Measurements from ENCODE around the gene S100A16.
"Not testable (repeated sequence)": the region's sequence is repeated elsewhere in the genome, so short reads cannot be mapped to it uniquely, and the experiment has no call there.

The S100A16 gene

GRCh38 chr1:153614189-153614900 lies 1.4 kb upstream of the S100A16 start:
- no peak for DNase-seq

- no peak for DNase-seq
Measured at GRCh38 chr1:153613406-153613805, 469 bp upstream of the S100A16 start.

GRCh38 chr1:153612111-153612754 lies 704 bp downstream of the S100A16 start:
- no peak for DNase-seq

DNA sequence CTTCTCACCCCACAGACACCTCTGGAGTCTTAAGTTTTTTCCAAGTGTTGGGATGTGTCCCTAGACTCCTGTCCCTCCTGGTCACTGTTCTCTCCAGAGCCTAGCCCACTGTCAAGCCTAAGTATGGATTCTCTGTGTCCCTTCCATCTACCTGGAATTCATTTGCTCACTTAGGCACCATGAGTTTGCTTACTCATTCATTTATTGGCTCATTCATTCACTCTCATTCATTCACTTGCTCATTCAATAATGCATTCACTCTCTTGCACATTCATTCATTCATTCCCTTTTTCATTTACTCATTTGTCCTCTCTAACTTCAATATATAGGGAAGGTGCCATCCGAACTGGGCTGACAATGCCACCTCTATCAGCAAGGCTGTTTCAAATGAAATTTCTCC lies 1.6 kb downstream of the S100A16 start:
- no peak for DNase-seq

GRCh38 chr1:153610811-153611301 lies 2.1 kb downstream of the S100A16 start:
- no peak for DNase-seq

DNA sequence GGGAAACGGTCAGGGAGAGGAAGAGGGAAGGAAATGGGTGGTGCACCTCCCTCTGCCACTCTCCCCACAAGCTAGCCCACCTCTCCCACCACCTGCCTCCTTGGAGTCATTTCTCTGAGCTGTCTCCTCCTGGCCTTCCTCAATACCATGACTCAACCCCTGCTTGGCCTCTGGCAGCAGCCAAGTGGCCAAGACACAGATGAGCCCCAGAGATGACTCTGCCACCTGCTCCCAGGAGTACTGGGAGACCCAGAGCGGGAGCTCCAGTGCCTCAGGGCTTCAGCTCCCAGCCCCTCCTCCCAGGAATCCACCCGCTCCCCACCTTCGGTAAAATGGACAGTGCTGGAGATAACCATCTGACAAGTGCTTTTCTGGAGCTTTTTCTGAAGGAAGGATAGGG lies 2.6 kb downstream of the S100A16 start:
- no peak for DNase-seq

DNA sequence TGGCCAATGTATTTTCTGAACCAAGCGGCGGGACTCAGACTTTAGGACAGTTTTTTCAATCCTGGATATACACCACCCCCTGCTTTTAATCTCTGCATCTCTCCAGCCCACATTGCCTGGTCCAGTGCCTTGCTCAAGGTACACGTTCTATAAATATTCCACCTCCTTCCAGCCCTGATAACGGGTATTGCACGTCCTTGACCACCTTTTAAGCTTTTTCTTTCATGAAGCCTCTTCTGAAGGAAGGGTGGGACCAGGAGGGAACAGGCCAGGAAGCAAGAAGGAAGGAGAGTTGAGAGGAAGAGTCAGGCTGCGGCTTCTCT lies 3.4 kb downstream of the S100A16 start:
- no peak for DNase-seq

GRCh38 chr1:153608742-153609584 lies 4.0 kb downstream of the S100A16 start:
- no peak for DNase-seq

DNA sequence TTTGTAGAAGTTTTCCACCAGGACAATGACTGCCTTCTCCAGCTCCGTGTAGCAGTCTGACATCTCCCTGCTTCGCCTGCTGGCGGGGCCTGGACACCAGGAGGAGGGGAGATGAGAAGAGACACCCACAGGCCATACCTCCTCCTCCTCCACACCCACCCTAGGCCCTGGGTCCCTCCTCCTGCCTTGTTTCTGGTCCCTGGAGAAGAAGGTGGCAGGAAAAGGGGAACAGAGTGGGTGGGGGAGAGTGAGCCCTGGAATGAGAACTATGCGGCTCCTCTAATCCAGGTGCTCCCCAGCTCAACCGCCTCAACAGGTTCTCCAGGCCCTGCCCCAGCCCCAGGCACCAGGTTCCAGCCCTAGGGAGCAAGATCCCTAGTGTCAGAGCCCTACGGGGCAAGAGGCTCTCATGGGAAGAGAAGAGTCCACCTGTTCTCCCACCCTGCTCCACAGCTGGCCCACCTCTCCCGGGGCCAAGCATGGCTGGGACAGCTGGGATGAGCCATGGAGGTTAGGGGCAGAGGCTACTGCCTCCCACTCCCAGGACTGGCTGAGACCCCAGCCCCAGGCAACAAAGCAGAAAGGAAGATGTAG lies 4.8 kb downstream of the S100A16 start:
- DNase-seq: no peak

DNA sequence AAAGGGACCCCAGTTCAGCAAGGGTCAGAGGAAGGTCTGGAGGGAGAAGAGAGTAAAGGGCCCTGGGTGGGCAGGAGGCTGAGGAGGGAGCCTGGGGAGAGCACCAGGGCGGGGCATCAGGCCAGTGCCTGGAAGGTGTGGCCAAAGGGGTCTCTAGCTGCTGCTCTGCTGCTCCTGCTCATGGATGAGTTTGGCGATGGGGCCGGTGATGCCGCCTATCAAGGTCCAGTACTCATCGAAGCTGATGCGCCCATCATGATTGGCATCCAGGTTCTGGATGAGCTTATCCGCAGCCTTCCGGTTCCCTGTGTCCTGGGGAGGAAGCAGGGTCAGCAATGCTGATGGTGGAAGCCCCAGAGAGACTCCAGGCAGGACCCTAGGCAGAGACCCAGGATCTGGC lies 5.6 kb downstream of the S100A16 start:
- DNase-seq: no peak

DNA sequence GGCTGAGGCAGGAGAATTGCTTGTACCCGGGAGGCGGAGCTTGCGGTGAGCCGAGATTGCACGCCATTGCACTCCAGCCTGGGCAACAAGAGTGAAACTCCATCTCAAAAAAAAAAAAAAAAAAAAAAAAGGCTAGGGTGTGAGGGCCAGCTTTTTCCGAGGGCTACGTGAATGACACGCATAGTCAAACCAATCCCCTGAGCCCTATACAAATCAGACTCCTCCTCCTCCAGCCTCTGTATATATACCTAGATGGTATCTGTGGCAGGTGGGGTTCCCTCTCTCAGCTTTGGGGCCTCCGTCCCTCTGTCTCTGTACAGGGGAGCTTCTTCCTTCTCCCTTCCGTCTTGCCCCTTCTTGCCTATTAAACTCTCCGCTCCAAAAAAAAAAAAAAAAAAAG lies 6.7 kb downstream of the S100A16 start:
- no peak for DNase-seq

GRCh38 chr1:153602749-153603148 lies 10.2 kb downstream of the S100A16 start:
- DNase-seq: no peak

GRCh38 chr1:153599847-153600246 lies 13.1 kb downstream of the S100A16 start:
- no peak for DNase-seq

GRCh38 chr1:153598309-153599172 lies 14.4 kb downstream of the S100A16 start:
- peak; percentile 38 for DNase-seq

DNA sequence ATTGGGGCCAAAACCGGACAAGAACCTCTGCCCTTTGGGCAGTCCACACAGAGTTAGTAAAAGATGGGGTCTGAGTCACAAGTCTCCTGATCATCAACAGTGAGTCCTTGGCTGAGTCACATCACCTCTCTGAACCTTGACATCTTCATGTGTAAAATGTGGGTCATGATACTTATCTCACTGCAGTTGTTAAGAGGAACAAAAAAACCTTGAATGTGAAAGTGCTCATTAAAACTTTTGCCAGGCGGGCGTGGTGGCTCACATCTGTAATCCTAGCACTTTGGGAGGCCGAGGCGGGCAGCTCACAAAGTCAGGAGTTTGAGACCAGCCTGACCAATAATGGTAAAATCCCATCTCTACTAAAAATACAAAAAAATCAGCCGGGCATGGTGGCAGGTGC lies 15.7 kb downstream of the S100A16 start:
- no peak for DNase-seq

DNA sequence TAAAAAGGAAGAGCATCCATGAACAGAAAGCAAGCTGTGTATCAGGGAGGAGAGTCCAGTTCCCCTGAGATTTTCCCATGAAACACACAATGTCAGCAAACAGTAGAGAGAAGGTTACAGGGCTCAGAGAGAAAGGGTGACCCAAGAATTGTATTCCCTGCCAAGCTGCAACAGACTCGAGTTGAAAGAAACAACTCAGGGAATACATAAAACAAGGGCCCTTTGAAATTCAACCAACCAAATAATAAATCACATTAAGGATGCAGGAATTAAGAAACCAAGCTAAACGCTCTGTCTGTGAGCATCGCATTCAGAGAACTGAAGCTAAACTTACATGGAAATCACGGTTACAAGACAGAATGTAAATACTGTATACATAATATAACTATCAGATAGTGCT lies 20.2 kb downstream of the S100A16 start:
- DNase-seq: no peak

DNA sequence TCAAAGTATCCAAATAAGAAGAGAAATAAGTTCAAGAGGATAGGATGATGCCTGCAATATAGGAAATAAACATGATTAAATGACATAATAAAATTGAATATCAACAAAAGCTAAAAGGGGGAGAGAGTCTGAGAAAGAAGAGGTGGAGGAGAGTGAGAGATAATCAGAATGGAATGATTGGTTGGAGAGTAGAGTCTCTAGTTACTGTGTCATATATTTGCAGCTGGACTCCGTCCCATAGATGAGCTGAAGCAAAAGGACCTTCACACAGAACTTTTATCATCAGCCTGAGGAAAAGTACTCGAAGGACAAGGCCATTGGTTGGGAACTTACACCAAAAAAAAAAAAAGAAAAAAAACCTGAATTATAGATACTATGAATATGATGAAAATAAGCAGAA lies 24.5 kb downstream of the S100A16 start:
- no peak for DNase-seq

DNA sequence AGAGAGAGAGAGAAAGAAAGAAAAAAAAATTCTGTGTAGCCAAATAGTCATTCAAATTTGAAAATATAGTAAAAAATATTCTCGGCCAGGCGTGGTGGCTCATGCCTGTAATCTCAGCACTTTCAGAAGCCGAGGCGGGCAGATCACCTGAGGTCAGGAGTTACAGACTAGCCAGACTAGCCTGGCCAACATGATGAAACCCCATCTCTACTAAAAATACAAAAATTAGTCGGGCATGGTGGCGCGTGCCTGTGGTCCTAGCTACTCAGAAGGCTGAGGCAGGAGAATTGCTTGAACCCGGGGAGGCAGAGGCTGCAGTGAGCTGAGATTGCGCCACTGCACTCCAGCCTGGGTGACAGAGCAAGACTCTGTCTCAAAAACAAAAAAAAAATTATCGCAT lies 24.9 kb downstream of the S100A16 start:
- DNase-seq: not testable (repeated sequence)

DNA sequence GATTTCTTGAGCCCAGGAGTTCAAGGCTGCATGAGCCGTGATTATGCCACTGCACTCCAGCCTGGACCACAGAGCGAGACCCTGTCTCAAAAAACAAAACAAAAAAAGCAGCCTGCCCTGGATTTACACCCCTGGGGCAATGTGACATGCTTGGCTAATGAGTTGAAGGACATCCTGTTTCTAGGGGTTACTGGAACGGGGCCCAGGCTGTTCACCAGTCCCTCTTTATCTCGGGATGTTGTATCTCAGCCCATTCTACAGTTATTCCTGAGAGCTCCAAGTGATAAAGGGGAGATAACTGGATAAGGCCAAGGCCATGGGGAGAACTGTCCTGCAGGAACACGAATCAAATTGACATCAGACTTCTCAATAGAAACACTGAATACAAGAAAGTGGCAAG lies 25.6 kb downstream of the S100A16 start:
- no peak for DNase-seq

GRCh38 chr1:153586347-153586746 lies 26.6 kb downstream of the S100A16 start:
- DNase-seq: no peak

- no peak for DNase-seq
Measured at GRCh38 chr1:153585006-153585405, 27.9 kb downstream of the S100A16 start.

GRCh38 chr1:153583976-153584375 lies 29.0 kb downstream of the S100A16 start:
- DNase-seq: no peak

All from DMS53 (cell line).